Gastrocnemius medialis (tissue), 4 donors: ENCODE measurements around the gene ZNF598. TPM values are rescaled to one million over a fixed set of nuclear protein-coding genes. Genes with fewer than 3 reads are reported as not detected.

Experiments used
- ATAC-seq, 2 donors: fragments of 150-250 bp; one replicate each; pipeline ENCODE4 v1.9.1; 2016
- DNase-seq, 2 donors: peaks; one replicate each; pipeline ENCODE4 v3.0.0-alpha.2; 2019
- H3K27ac ChIP-seq, 4 donors: fragments of 200-600 bp; sonication (generic); 1 replicate in 1 of 4; 2 replicates in 3 of 4; pipeline ENCODE4 v1.5.1; 2016 to 2018; ENCODE audit warnings: mild to moderate bottlenecking in 2 of 4, moderate library complexity in 1 of 4
- H3K27me3 ChIP-seq, 3 donors: fragments of 200-600 bp; sonication (generic) in 2 of 3; 1 replicate in 1 of 3; 2 replicates in 2 of 3; pipeline versions ENCODE4 v1.5.1 to v1.6.0; 2016 to 2019; ENCODE audit warnings: mild to moderate bottlenecking in 1 of 3, moderate library complexity in 1 of 3
- H3K36me3 ChIP-seq, 2 donors: fragments of 200-600 bp; sonication (generic) in 1 of 2; one replicate each; pipeline ENCODE4 v1.5.1; 2017 to 2018
- H3K4me1 ChIP-seq, 2 donors: fragments of 200-600 bp; sonication (generic) in 1 of 2; one replicate each; pipeline ENCODE4 v1.5.1; 2016 to 2017; ENCODE audit warnings: mild to moderate bottlenecking in 2 of 2
- H3K4me3 ChIP-seq, 4 donors: fragments of 200-600 bp; sonication (generic) in 3 of 4; 1 replicate in 1 of 4; 2 replicates in 3 of 4; pipeline ENCODE4 v1.5.1; 2016 to 2019; ENCODE audit warnings: mild to moderate bottlenecking in 2 of 4
- H3K9me3 ChIP-seq, 3 donors: fragments of 200-600 bp; sonication (generic) in 2 of 3; 1 replicate in 1 of 3; 2 replicates in 2 of 3; pipeline ENCODE4 v1.5.1; 2016 to 2019
- POLR2A ChIP-seq, 2 donors: fragments of 450-650 bp; IDR thresholded peaks; one replicate each; pipeline ENCODE4 v1.6.1; 2017; ENCODE audit warnings: antibody characterized with exemption in 2 of 2, mild to moderate bottlenecking in 2 of 2, moderate library complexity in 2 of 2
- in situ Hi-C, 4 donors: fragments of 200-750 bp; cut with MboI; loops; one replicate each; pipeline versions ENCODE4 v1.15.0 to v1.8.0; 2017; ENCODE audit warnings: low sequenced_read_pairs in 4 of 4
- intact Hi-C: fragments of 100-400 bp; cut with DNase I; formaldehyde crosslinking; loops from one replicate; pipeline ENCODE4 v1.15.1; 2023; ENCODE audit warnings: low total_unique reads
- total RNA-seq, 4 donors: library from RNA; depleted of rRNA; stranded (reverse); fragments of >200 nt; gene quantifications; one replicate each; pipeline versions ENCODE4 v1.1.0 to v1.2.3, GENCODE V29; 2016
- TF ChIP-seq, protein P1 (sequence below), 5 experiments: fragments of 450-650 bp in 3 of 5; fragments of 200-600 bp in 2 of 5; sonication (generic) in 2 of 5; IDR thresholded peaks in 4 of 5; conservative IDR thresholded peaks in 1 of 5; 1 replicate in 4 of 5; 2 replicates in 1 of 5; pipeline ENCODE4 v1.5.1; 2016 to 2019; ENCODE audit warnings: antibody characterized with exemption in 5 of 5, mild to moderate bottlenecking in 3 of 5, moderate library complexity in 3 of 5

The ZNF598 gene
- total RNA-seq, 4 donors from 2014 or later = 57.0 to 92.2 (median 75.4) TPM

DNA sequence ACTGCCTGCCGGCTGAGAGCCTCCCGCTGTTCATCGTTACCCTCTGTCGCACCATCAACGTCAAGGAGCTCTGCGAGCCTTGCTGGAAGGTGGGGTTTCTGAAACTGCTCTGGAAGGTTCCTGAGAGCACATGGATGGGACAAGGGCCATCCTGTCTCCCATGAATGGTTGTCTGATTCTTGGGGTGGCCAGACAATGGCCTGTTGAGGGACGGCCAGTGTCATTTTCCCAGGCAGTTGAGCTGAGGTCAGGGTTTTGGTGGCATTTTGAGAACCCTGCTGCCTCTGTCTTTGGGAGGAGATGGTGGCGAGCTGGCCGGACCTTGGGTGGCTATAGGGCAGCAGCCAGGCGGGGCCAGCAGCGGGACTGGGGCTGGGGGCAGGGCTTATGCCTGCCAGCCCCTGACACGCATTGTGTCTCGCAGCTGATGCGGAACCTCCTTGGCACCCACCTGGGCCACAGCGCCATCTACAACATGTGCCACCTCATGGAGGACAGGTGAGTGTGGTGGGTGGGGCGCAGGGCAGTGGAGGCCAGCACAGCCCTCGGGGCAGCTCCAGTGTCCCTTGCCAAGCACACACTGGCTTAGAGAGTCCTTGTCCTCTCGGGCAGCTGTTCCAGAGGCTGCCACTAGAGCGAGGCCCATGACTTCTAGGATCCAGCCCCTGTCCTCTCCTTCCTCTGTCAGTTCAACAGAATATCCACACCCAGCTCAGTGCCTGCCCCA is 47.2 kb upstream of the ZNF598 start:
- no peak for ATAC-seq
- H3K36me3 ChIP-seq = peaks cover 0 to 44% of the 10 kb centered on the region in 2 donors
- no peaks in the 10 kb centered on the region for H3K4me1 ChIP-seq

GRCh38 chr16:2056077-2056476 is 46.5 kb upstream of the ZNF598 start:
- no peak overlapping the region for H3K27ac ChIP-seq
- H3K9me3 ChIP-seq = no peaks in the 10 kb centered on the region
- no peak overlapping the region for H3K4me3 ChIP-seq
- TF ChIP-seq, protein P1, sequence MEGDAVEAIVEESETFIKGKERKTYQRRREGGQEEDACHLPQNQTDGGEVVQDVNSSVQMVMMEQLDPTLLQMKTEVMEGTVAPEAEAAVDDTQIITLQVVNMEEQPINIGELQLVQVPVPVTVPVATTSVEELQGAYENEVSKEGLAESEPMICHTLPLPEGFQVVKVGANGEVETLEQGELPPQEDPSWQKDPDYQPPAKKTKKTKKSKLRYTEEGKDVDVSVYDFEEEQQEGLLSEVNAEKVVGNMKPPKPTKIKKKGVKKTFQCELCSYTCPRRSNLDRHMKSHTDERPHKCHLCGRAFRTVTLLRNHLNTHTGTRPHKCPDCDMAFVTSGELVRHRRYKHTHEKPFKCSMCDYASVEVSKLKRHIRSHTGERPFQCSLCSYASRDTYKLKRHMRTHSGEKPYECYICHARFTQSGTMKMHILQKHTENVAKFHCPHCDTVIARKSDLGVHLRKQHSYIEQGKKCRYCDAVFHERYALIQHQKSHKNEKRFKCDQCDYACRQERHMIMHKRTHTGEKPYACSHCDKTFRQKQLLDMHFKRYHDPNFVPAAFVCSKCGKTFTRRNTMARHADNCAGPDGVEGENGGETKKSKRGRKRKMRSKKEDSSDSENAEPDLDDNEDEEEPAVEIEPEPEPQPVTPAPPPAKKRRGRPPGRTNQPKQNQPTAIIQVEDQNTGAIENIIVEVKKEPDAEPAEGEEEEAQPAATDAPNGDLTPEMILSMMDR (IDR thresholded peaks at IDR 0.05 in 4 of 5, conservative IDR thresholded peaks at IDR 0.05 in 1 of 5) = peak in 3 of 5 experiments; percentile 17 to 36 (median 22)
- TF ChIP-seq POLR2A (IDR thresholded peaks at IDR 0.05) = no peak
- no peak for ATAC-seq
- no peaks in the 10 kb centered on the region for H3K27me3 ChIP-seq
- DNase-seq = no peak
- in situ Hi-C loops (no loop called here), intact Hi-C loops (no loop called here)
- no peaks in the 10 kb centered on the region for H3K4me1 ChIP-seq
- H3K36me3 ChIP-seq = peaks cover 0 to 51% of the 10 kb centered on the region in 2 donors

More for the DNA sequence above, 47.2 kb upstream of the ZNF598 start:
- TF ChIP-seq POLR2A (IDR thresholded peaks at IDR 0.05) = no peak
- TF ChIP-seq, protein P1 (IDR thresholded peaks at IDR 0.05 in 4 of 5, conservative IDR thresholded peaks at IDR 0.05 in 1 of 5) = peak in 1 of 5 experiments; percentile 27
- intact Hi-C loops (no loop called here), in situ Hi-C loops (no loop called here)
- no peak overlapping the region for H3K4me3 ChIP-seq
- no peaks in the 10 kb centered on the region for H3K9me3 ChIP-seq
- no peak overlapping the region for H3K27ac ChIP-seq
- no peaks in the 10 kb centered on the region for H3K27me3 ChIP-seq
- DNase-seq = no peak

DNA sequence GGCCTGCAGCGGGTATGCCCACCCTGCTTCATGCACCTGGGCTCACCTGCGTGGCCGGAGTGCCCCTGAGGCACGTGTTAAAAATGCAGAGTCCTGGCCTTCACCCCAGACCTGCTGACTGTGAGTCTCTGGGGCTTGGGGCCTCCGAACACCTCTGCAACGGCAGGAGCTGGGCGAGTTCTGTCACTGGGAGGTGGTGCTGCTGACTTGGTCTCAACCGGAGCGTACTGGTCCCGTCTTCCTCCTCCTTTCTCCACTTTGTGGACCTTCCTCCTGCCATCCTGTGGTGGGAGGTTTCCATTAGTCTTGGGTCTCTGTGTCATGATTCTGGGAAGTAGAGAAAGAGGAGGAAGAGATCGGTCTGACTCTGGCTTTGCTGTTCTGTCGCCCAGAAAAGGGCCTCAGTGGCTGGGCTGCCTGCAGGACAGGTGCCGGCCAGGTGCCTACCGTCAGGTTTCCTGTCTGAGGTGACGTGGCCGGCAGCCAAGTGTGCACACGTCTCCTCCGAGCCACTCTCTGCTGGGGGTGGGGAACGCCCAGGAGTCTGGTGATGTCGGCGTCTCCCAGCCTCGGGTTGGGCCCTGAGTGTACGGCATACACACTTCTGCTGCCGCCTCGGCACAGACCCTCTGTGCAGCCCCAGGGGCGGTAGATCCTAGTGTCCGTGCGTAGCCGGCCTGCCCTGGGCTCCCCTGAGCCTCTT is 45.1 kb upstream of the ZNF598 start:
- intact Hi-C loops = no loop called here
- Histone ChIP-seq H3K9me3 (no peaks in the 10 kb centered on the region), H3K27me3 (no peaks in the 10 kb centered on the region), H3K4me3 (no peak overlapping the region), H3K36me3 (peaks cover 0 to 53% of the 10 kb centered on the region in 2 donors), H3K27ac (no peak overlapping the region), H3K4me1 (no peaks in the 10 kb centered on the region)
- DNase-seq (no peak), ATAC-seq (no peak)
- in situ Hi-C loops = no loop called here
- TF ChIP-seq POLR2A (IDR thresholded peaks at IDR 0.05) = no peak
- TF ChIP-seq, protein P1 (IDR thresholded peaks at IDR 0.05 in 4 of 5, conservative IDR thresholded peaks at IDR 0.05 in 1 of 5) = no peak

DNA sequence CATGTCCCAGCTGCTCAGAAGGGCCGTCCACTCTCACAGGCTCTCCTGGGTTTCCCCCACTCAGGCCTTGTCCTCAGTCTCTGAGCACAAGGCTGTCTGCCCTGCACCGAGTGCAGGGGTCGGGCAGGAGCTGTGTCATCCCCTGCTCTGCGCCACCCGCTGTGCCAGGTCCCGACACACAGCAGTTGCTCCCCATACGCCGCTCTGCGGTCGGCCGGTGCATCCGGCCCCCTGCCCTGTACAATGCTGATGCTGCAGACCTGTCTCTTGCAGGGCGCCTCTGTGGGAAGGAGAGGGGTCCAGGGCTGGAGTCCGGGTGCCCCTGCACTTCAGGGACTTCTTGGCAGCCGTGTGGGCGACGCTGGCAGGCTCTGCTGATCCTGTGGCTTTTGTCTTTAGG is 44.3 kb upstream of the ZNF598 start:
- ATAC-seq = no peak
- Histone ChIP-seq H3K9me3 (no peaks in the 10 kb centered on the region), H3K27me3 (no peaks in the 10 kb centered on the region), H3K4me3 (no peak overlapping the region), H3K27ac (no peak overlapping the region), H3K36me3 (peaks cover 0 to 53% of the 10 kb centered on the region in 2 donors), H3K4me1 (peaks cover 3% of the 10 kb centered on the region in 2 donors)
- DNase-seq = no peak
- no peak for TF ChIP-seq POLR2A (IDR thresholded peaks at IDR 0.05)
- TF ChIP-seq, protein P1 (IDR thresholded peaks at IDR 0.05 in 4 of 5, conservative IDR thresholded peaks at IDR 0.05 in 1 of 5) = no peak
- intact Hi-C loops (no loop called here), in situ Hi-C loops (no loop called here)
